DMS53 treated with DMSO at 0.1 percent for 48 hours (cell line): ENCODE results near the gene GADL1.

Experiments
- DNase-seq: peaks from one replicate; lab custom pipeline; 2025; ENCODE audit not compliant: unreplicated experiment; lab: John Stamatoyannopoulos, UW

The GADL1 gene

DNA sequence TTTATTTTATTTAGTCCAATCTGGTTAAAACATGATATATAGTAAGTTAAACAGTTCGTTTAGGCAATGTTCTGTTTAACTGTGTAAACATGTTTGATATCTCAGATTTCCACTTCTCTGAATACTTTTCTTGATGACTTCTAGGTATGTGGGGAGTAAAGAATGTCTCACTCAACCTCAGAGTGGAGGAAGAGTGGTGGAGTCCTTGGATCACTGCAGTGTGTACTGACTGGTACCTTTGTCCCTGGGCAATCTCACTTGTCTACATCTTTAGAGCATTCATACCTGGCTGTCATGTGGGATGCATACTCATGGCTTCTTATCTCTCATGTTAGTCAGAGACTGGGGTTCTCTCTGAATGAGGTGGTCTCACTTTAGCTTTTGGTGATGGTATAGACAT lies 15.6 kb downstream of the GADL1 start:
- no peak for DNase-seq

DNA sequence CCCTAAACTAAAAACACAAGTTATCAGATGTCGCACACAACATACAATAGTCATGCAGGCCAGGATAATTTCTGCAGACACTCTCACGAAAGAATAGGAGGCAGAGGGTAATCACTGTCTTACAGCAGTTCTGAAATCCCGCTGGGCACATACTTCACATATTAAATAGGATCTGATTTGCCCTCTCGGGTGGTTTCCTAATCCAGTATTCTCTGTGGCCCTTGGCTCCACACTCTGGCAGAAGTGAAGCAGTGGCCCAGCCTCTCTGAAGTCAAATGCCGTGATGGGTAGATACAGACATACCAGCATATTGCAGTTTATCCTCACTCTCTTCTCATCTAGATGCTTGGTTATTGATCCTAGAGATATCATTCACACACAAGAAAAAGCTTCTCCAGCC lies 19.0 kb downstream of the GADL1 start:
- DNase-seq: no peak

DNA sequence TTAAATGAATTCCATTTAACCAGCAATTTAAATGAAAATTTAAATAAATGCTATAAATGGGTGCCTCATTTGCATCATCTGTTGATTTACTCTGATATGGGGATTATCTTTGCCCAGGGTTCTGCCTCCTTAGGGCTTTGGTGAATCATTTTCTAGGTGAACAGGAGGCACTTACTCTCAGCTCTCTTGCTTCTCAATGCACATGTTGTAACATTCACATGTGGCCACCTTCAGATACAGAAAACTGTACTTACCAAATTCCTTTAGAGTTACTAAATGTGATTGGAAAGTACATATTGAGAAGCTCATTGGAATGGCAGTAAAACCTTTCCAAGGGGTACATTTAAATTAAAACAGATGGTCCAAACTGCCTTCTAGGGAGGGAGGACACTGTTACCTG lies 20.8 kb downstream of the GADL1 start:
- no peak for DNase-seq

- no peak for DNase-seq
These were observed 21.6 kb downstream of the GADL1 start for GRCh38 chr3:30872879-30873278.

GRCh38 chr3:30871720-30872119 lies 22.7 kb downstream of the GADL1 start:
- DNase-seq: no peak

DNA sequence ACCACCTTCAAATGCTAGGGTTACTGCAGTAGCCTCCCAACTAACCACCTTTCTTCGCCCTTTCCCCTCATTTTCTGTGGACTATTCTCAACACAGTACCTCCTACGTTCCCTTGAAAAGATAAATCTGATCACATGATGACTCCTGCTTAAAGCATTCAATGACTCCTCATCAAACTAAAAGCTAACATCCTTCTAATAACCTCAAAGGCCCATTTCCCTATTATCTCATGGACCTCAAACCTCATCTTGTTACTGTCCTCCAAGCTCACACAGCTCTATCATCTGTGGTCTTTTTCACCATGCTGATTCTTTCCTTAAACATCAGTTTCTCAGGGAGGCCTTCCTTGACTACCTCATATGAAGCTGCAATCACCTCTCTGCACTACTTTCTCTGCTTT lies 29.6 kb downstream of the GADL1 start:
- no peak for DNase-seq

- no peak for DNase-seq
These were observed 30.3 kb downstream of the GADL1 start for GRCh38 chr3:30864132-30864531.

DNA sequence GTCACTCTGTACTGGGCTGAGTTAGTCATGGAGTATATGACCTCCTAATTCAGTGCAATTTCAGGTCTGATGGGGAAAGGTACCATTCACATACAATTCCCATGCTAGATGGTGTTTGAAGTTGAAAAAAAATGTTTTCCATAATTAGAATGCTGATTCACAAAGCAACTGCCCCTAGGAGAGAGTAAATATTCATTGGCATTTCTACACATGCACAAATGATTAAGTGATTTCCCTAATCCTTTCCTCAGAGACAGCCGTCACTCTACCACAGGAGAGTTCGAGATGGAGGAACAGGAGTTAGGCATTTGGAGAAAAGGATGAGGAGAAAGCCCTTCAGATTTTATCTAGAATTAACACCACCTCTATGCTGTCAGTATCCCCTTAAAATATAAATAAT lies 32.5 kb downstream of the GADL1 start:
- DNase-seq: no peak

DNA sequence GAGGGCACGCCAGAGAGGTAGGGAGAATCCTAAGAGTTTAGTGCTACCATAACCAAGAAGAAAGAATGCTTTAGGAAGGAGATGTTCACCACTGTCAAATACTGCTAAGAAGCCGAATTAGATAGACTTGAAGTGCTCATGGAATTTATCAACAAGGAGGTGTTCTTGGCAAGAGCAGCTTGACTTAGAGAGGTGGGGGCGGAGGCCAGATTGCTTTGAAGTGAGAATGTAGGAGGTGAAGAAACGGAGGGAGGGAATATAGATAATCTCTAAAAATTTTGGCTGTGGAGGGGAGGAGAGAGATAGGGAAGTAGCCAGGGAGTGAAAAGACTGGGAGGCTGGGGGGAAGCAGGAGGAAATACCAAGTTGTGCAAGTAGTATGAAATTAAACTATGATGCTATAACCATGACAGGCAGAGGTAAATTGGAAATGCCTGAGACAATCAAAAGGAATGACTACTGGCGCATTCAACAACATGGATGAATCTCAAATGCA lies 35.5 kb downstream of the GADL1 start:
- DNase-seq: no peak

- no peak for DNase-seq
These were observed 38.8 kb downstream of the GADL1 start for GRCh38 chr3:30855400-30856292.

DNA sequence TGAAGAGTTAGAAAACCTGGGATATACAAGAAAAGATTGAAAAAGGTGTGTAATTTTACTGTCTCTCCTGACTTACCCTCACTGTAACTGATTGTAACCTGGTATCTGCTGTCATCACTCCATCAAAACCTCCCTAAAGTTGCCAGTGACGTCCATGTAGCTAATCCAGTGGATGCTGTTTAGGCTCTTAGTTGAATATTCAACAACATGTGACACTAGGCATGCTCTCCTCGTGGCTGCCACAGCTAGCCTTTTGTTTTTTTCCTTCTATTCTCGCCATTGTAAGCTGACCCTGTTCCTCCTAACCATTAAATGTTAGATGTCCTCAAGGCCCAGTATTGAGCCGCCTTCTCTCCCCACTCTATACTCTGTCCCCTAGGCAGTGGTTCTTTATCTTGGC lies 41.6 kb downstream of the GADL1 start:
- DNase-seq: no peak

GRCh38 chr3:30848087-30848779 lies 46.2 kb downstream of the GADL1 start:
- DNase-seq: no peak

DNA sequence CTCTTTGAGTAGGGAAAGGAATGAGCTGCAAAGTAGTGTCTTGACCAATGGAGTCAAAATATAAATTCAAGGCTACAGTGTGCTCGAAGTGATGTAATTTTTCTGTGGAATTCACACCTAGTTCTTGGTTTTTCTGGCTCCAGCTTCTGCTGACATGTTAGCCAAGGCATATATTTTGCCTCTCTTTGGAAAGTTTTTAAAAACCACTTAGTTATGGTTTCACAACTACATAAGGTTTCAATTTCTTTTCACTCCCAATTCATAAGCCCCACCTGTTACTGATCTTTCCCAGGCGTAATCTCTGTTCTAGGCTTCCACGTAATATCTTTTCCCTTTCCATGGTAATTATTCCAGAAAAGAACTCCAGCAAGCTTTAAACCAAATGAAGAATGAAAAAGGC lies 46.9 kb downstream of the GADL1 start:
- no peak for DNase-seq

GRCh38 chr3:30845606-30846005 lies 48.9 kb downstream of the GADL1 start:
- no peak for DNase-seq

DNA sequence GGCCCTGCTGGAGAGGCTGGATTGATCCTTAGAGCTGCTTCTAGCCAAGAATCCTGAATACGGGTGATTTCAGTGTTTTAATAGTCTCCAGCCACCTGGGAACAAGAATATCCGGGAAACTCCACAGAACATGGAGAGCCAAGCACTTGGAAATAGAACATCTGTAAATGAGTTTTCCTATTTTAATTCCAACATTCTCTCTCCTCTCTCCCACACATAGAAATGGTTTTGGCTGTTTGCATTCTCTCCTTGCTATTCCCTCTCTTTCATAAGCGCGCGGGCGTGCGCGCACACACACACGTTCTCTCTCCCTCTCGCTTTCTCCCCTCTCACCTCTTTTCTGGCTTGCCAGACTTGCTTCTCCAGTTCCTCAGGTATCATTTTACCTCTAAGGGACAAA lies 50.6 kb downstream of the GADL1 start:
- DNase-seq: no peak

GRCh38 chr3:30836141-30836540 lies 58.3 kb downstream of the GADL1 start:
- no peak for DNase-seq

DNA sequence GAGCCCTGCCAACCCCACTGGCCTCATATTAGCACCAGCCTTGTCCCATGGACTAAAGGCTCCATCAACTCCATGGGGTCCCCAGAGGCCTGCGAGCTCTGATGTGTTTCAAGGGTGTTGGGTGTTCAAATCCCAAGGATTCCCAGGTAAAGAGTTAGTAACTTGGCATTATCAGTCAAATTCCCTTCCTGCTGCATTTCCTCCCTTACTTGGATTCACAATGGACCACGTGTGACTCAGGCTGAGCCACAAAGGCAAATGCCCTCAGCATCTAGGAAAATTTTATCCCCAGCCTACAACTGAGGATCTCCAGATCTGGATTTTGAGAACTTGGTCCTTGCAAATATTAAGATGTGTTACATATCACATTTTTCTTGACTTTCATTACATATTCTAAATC lies 58.8 kb downstream of the GADL1 start:
- DNase-seq: no peak

DNA sequence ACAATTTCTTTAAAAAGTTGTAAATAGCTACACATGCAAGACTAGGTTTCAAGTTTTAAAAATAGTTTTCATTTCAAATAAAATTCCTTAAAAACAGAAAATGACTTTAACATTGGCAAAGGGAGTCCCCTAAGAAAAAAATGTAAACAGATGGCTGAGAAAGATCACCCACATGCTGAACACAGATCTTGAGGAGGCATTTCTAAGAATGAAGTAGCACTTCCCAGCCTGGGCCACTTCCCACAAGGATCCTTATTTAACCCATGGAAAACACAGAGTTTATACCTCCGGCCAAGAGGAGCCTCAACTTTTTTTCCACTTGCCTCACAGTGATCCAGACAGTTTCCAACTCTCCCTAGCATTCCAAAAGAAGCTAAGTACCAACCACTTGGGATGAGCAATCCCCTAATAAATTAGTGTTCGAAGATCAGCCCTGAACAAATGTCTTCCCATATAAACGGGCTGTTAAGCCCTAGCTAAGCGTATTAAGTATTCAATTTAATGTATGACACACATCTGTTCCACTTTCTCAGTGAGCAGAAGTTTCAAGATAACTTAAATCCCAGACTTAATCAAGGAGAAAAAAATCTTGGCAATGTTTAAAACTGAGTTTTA lies 61.4 kb downstream of the GADL1 start:
- no peak for DNase-seq

- DNase-seq: no peak
These were observed 67.4 kb downstream of the GADL1 start for GRCh38 chr3:30827080-30827479.

DNA sequence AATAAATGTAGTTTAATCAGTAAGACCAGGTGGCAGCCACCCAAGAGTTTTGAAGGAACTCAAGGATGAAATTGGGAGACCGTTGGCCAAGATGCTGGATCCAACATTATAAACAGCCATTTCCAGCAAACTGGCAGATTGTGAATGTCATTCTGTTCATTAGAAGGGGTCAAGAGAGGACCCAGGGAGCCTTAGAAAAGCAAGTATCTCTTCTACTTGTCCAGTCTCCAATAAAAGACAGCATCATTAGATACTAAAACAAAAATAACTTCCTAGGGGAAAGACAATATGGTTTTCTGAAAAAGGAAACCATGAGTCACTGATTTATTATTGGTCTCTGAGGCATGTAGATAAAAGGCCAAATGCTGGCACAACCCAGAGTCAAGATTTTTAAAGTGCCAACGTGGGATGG lies 67.9 kb downstream of the GADL1 start:
- DNase-seq: no peak

DNA sequence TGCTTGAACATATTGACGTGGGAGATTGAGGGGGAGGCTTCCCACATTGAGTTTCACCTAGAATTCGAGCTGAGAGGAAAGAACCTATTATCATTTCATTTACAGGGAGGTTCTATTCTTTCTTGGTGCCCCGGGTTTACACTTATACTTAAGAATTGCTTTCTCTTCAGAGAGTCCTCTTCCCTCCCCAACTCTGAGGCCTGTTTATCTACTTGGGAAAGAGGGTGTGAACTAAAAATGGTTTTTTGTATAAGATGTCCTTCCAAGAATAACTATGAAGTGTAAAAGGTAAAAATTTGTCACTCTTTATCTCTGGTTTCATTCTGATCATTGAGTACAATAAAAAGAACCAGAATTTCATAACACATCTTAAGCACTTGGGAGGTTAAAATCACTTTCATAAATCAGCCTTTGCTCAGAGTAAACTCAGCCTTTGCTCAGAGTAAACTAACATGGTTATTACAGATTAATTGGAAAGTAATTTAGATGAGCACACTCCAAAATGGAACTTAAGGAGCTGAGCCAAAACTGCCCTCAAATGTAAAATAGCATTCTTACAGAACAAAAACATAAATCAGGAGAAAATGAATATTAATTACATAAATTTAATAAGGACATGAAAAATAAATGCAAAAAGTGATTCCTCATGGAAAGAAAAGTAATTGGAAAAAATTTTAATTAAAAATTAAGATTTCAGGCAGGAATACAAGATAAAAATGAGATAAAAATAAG lies 75.2 kb downstream of the GADL1 start:
- DNase-seq: no peak
